22Rv1 (cell line): ENCODE results near the gene MSI2.

Source experiments
- ZFX ChIP-seq: fragments of 450-650 bp; IDR thresholded peaks from 2 replicates; pipeline ENCODE4 v1.6.1; 2017; ENCODE audit warnings: antibody characterized with exemption, borderline replicate concordance
- TF ChIP-seq, protein P1 (sequence below): fragments of 450-650 bp; IDR thresholded peaks from 2 replicates; pipeline ENCODE4 v1.5.1; 2017; ENCODE audit warnings: mild to moderate bottlenecking

DNA sequence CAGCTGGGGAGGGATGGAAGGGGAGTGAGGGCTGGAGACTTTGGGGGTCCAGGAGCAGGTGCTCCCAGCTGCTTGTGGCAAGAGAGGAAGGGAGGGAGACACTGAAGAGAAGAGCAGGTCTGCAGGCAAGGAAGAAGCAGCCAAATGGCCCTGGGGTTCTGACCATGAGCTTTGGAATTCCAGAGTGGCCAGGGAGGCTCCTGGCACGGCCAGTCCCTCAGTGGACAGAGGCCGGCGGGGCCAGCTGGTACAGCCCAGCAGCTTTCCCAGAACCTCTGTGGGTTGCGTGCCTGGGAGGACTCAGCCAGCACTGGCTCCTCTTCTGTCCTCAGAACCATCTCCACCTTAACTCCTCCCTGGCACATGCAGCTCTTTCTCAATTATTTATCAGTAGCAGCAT lies 233.0 kb downstream of the MSI2 start:
- TF ChIP-seq, protein P1, sequence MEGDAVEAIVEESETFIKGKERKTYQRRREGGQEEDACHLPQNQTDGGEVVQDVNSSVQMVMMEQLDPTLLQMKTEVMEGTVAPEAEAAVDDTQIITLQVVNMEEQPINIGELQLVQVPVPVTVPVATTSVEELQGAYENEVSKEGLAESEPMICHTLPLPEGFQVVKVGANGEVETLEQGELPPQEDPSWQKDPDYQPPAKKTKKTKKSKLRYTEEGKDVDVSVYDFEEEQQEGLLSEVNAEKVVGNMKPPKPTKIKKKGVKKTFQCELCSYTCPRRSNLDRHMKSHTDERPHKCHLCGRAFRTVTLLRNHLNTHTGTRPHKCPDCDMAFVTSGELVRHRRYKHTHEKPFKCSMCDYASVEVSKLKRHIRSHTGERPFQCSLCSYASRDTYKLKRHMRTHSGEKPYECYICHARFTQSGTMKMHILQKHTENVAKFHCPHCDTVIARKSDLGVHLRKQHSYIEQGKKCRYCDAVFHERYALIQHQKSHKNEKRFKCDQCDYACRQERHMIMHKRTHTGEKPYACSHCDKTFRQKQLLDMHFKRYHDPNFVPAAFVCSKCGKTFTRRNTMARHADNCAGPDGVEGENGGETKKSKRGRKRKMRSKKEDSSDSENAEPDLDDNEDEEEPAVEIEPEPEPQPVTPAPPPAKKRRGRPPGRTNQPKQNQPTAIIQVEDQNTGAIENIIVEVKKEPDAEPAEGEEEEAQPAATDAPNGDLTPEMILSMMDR, result no peak
- no peak for TF ChIP-seq ZFX
